C4-2B (cell line): ENCODE data around the gene UBE2E2.

Source experiments
- ZFX ChIP-seq: fragments of 450-650 bp; IDR thresholded peaks from 2 replicates; pipeline ENCODE4 v1.6.1; 2017
- TF ChIP-seq, protein P1 (sequence below): fragments of 450-650 bp; conservative IDR thresholded peaks from 2 replicates; pipeline ENCODE4 v1.5.1; 2017; ENCODE audit warnings: mild to moderate bottlenecking

DNA sequence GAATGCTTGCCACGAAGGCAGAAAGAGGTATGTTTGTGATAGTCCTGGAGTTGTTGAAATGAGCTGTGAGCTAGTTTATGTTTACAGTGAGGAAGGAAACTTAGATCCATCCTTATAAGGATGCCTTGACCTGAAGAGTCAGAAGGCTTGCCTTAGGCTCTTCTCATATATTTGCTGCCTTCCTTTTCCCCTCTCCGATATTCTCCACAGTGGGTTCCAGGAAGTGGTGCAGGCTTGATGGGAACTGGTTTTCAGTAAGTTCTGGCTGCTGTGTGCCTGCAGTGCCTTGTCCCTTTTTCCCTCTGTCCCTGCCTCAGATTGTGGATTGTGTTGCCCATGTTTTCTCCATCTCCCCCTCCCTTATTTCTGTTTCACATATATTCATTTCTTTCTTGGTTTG, 315.3 kb downstream of the UBE2E2 start:
- TF ChIP-seq, protein P1, sequence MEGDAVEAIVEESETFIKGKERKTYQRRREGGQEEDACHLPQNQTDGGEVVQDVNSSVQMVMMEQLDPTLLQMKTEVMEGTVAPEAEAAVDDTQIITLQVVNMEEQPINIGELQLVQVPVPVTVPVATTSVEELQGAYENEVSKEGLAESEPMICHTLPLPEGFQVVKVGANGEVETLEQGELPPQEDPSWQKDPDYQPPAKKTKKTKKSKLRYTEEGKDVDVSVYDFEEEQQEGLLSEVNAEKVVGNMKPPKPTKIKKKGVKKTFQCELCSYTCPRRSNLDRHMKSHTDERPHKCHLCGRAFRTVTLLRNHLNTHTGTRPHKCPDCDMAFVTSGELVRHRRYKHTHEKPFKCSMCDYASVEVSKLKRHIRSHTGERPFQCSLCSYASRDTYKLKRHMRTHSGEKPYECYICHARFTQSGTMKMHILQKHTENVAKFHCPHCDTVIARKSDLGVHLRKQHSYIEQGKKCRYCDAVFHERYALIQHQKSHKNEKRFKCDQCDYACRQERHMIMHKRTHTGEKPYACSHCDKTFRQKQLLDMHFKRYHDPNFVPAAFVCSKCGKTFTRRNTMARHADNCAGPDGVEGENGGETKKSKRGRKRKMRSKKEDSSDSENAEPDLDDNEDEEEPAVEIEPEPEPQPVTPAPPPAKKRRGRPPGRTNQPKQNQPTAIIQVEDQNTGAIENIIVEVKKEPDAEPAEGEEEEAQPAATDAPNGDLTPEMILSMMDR, result no peak
- TF ChIP-seq ZFX, result no peak
